ENCODE measurements around the gene CD151. TPM values are rescaled to one million over a fixed set of nuclear protein-coding genes. Genes with fewer than 3 reads are reported as not detected.

CD151 gene
- total RNA-seq, 6 donors from 2014 or later: 179 to 545 (median 421) TPM

GRCh38 chr11:803467-803742 lies 29.3 kb upstream of the CD151 start:
- H3K4me3 ChIP-seq: no peak overlapping the region
- TF ChIP-seq CTCF (IDR thresholded peaks at IDR 0.05) (no peak), POLR2AphosphoS5 (IDR thresholded peaks at IDR 0.05) (no peak), EP300 (IDR thresholded peaks at IDR 0.05) (no peak), POLR2A (IDR thresholded peaks at IDR 0.05) (no peak)
- DNase-seq (no peak), ATAC-seq (ENCODE audit: low FRiP score in 2 of 2) (no peak)
- H3K36me3 ChIP-seq: peaks cover 0 to 34% (median 8%) of the 10 kb centered on the region in 4 donors
- no peak overlapping the region for H3K27ac ChIP-seq
- WGBS, 2 donors: 60 to 83% methylated on average over 1 to 7 of the region's 8 CpGs
- no peaks in the 10 kb centered on the region for H3K27me3 ChIP-seq
- peaks cover 19 to 33% (median 25%) of the 10 kb centered on the region in 4 donors for H3K4me1 ChIP-seq
- H3K9me3 ChIP-seq: no peaks in the 10 kb centered on the region

GRCh38 chr11:803770-804598 lies 28.8 kb upstream of the CD151 start:
- Histone ChIP-seq H3K36me3 (peaks cover 0 to 32% (median 8%) of the 10 kb centered on the region in 4 donors), H3K27ac (peak overlapping the region in 3 of 4 donors; percentile 90 to 96 (median 95)), H3K27me3 (no peaks in the 10 kb centered on the region), H3K4me3 (peak overlapping the region in 3 of 4 donors; percentile 61 to 82 (median 62)), H3K4me1 (peaks cover 21 to 35% (median 28%) of the 10 kb centered on the region in 4 donors), H3K9me3 (no peaks in the 10 kb centered on the region)
- DNase-seq (peak in 1 of 2 donors; percentile 80), ATAC-seq (ENCODE audit: low FRiP score in 2 of 2) (no peak)
- TF ChIP-seq POLR2A (IDR thresholded peaks at IDR 0.05) (no peak), EP300 (IDR thresholded peaks at IDR 0.05) (no peak), CTCF (IDR thresholded peaks at IDR 0.05) (no peak), POLR2AphosphoS5 (IDR thresholded peaks at IDR 0.05) (no peak)
- WGBS, 2 donors: 56 to 66% methylated on average over 22 to 26 of the region's 26 CpGs

- Histone ChIP-seq H3K9me3 (no peaks in the 10 kb centered on the region), H3K4me1 (peaks cover 21 to 36% (median 28%) of the 10 kb centered on the region in 4 donors), H3K36me3 (peaks cover 0 to 29% (median 8%) of the 10 kb centered on the region in 4 donors), H3K27me3 (no peaks in the 10 kb centered on the region), H3K4me3 (peak overlapping the region; percentile 57 to 82 (median 62)), H3K27ac (peak overlapping the region; percentile 90 to 96 (median 93))
- no peak for DNase-seq
- TF ChIP-seq CTCF (IDR thresholded peaks at IDR 0.05): peak in 1 of 6 experiments; percentile 12
- no peak for TF ChIP-seq POLR2AphosphoS5 (IDR thresholded peaks at IDR 0.05)
- no peak for TF ChIP-seq POLR2A (IDR thresholded peaks at IDR 0.05)
- WGBS, 2 donors: 6 to 8% methylated on average over 15 to 18 of the region's 18 CpGs
- ATAC-seq (ENCODE audit: low FRiP score in 2 of 2): no peak
Observed at GRCh38 chr11:804599-804964, 28.2 kb upstream of the CD151 start.

- no peak for TF ChIP-seq CTCF (IDR thresholded peaks at IDR 0.05)
- TF ChIP-seq POLR2A (IDR thresholded peaks at IDR 0.05): no peak
- no peak for TF ChIP-seq EP300 (IDR thresholded peaks at IDR 0.05)
- TF ChIP-seq POLR2AphosphoS5 (IDR thresholded peaks at IDR 0.05): no peak
- Histone ChIP-seq H3K9me3 (no peaks in the 10 kb centered on the region), H3K4me1 (peaks cover 32 to 55% (median 43%) of the 10 kb centered on the region in 4 donors), H3K4me3 (peak overlapping the region; percentile 73 to 99 (median 90)), H3K27ac (peak overlapping the region; percentile 93 to 98 (median 95)), H3K27me3 (no peaks in the 10 kb centered on the region), H3K36me3 (peaks cover 0 to 26% (median 19%) of the 10 kb centered on the region in 4 donors)
- 29 to 56% methylated on average over 19 to 36 of the region's 36 CpGs for WGBS, 2 donors
- no peak for ATAC-seq (ENCODE audit: low FRiP score in 2 of 2)
- DNase-seq: peak in 1 of 2 donors; percentile 2
Observed at GRCh38 chr11:808427-809286, 24.1 kb upstream of the CD151 start.
